ENCODE results near the gene CAST.

GRCh38 chr5:96765043-96765442 lies 102.9 kb downstream of the CAST start:
- TF ChIP-seq CTCF (IDR thresholded peaks at IDR 0.05) (no peak), POLR2A (IDR thresholded peaks at IDR 0.05) (no peak)
